B cell (primary cell): ENCODE data around the gene ZSWIM2. TPM values are rescaled to one million over a fixed set of nuclear protein-coding genes. Genes with fewer than 3 reads are reported as not detected.

Experiments
- ATAC-seq: fragments of 200-7000 bp; cut with Tn5 transposase; one replicate; pipeline ENCODE4 v1.10.0; 2021; ENCODE audit warnings: low read depth, mild to moderate bottlenecking, moderate number of reproducible peaks, moderate library complexity
- CTCF ChIA-PET: fragments of 350-600 bp; sonication (Branson Sonifier 250); formaldehyde crosslinking; loops from one replicate; lab custom pipeline; 2021; ENCODE audit warnings: antibody characterized with exemption, inconsistent platforms; lab: Charles Lee
- POLR2A ChIA-PET: fragments of 350-600 bp; sonication (Branson Sonifier 250); formaldehyde crosslinking; loops from one replicate; lab custom pipeline; 2021; ENCODE audit warnings: antibody characterized with exemption; lab: Charles Lee
- DNase-seq: peaks from one replicate; pipeline ENCODE4 v3.0.0; 2013
- H2AFZ ChIP-seq: 2 replicates; pipeline ENCODE4 v1.6.1; 2012; ENCODE audit warnings: mild to moderate bottlenecking, low read depth, low read length; ENCODE audit not compliant: insufficient read depth, poor library complexity, severe bottlenecking
- H3K27ac ChIP-seq, 2 donors: 1 replicate in 1 of 2; 2 replicates in 1 of 2; pipeline ENCODE4 v1.5.1; 2012 to 2013; ENCODE audit warnings: low read length in 2 of 2, mild to moderate bottlenecking in 2 of 2, moderate library complexity in 1 of 2
- H3K27me3 ChIP-seq, 4 experiments: fragments of 200-600 bp in 1 of 4; sonication (generic) in 1 of 4; replicated peaks in 1 of 4; 1 replicate in 2 of 4; 2 replicates in 2 of 4; pipeline versions ENCODE4 v1.6.1 to v1.7.0; 2013 to 2016; ENCODE audit warnings: low read length in 3 of 4, mild to moderate bottlenecking in 2 of 4, mixed read lengths in 1 of 4, moderate library complexity in 1 of 4; ENCODE audit not compliant: insufficient read depth in 4 of 4, control insufficient read depth in 3 of 4; ENCODE audit errors: control extremely low read depth in 1 of 4
- H3K36me3 ChIP-seq, 2 experiments: replicated peaks in 1 of 2; 1 replicate in 1 of 2; 2 replicates in 1 of 2; pipeline versions ENCODE4 v1.6.1 to v1.7.1; 2013; ENCODE audit warnings: low read length in 1 of 2; ENCODE audit not compliant: insufficient read depth in 2 of 2, control insufficient read depth in 1 of 2; ENCODE audit errors: control extremely low read depth in 1 of 2, extremely low read depth in 1 of 2
- H3K4me1 ChIP-seq, 2 donors: fragments of 200-600 bp in 1 of 2; sonication (generic) in 1 of 2; 1 replicate in 1 of 2; 2 replicates in 1 of 2; pipeline versions ENCODE4 v1.5.1 to v1.6.1; 2013 to 2017; ENCODE audit warnings: low read length in 2 of 2; ENCODE audit not compliant: control insufficient read depth in 2 of 2, insufficient read depth in 2 of 2
- H3K4me2 ChIP-seq: replicated peaks from 2 replicates; pipeline ENCODE3; 2012; ENCODE audit warnings: mild to moderate bottlenecking, low read depth, low read length; ENCODE audit not compliant: poor library complexity, severe bottlenecking
- H3K4me3 ChIP-seq, 5 experiments: fragments of 200-600 bp in 1 of 5; sonication (generic) in 1 of 5; 1 replicate in 3 of 5; 2 replicates in 2 of 5; pipeline versions ENCODE4 v1.5.1 to v1.7.0; 2011 to 2016; ENCODE audit warnings: low read length in 4 of 5, mild to moderate bottlenecking in 4 of 5, low read depth in 2 of 5, control low read depth in 1 of 5, moderate library complexity in 1 of 5; ENCODE audit not compliant: insufficient read depth in 1 of 5; ENCODE audit errors: control extremely low read depth in 1 of 5, extremely low read depth in 1 of 5
- H3K79me2 ChIP-seq: fragments of 200-600 bp; sonication (generic); one replicate; pipeline ENCODE4 v1.6.0; 2016; ENCODE audit warnings: low read length; ENCODE audit not compliant: control insufficient read depth, insufficient read depth
- H3K9ac ChIP-seq: fragments of 200-600 bp; sonication (generic); 2 replicates; pipeline ENCODE4 v1.6.1; 2017; ENCODE audit warnings: mild to moderate bottlenecking, low read length, moderate library complexity
- H3K9me3 ChIP-seq, 3 donors: one replicate each; pipeline versions ENCODE4 v1.6.1 to v1.7.1; 2013; ENCODE audit warnings: low read length in 2 of 3; ENCODE audit not compliant: control insufficient read depth in 2 of 3, insufficient read depth in 1 of 3; ENCODE audit errors: control extremely low read depth in 1 of 3
- H4K20me1 ChIP-seq: 2 replicates; pipeline ENCODE4 v1.6.0; 2012; ENCODE audit warnings: mild to moderate bottlenecking, low read length; ENCODE audit not compliant: insufficient read depth, control insufficient read depth, poor library complexity, severe bottlenecking
- H3K27ac Mint-ChIP-seq: one replicate; pipeline ENCODE4 v1.8.0; 2021; ENCODE audit warnings: mixed read lengths
- H3K27me3 Mint-ChIP-seq: one replicate; pipeline ENCODE4 v1.8.0; 2021; ENCODE audit warnings: mixed read lengths
- H3K4me1 Mint-ChIP-seq: one replicate; pipeline ENCODE4 v1.8.0; 2021; ENCODE audit warnings: mixed read lengths
- H3K4me3 Mint-ChIP-seq: one replicate; pipeline ENCODE4 v1.8.0; 2021; ENCODE audit warnings: mixed read lengths
- H3K9me3 Mint-ChIP-seq: one replicate; pipeline ENCODE4 v1.8.0; 2022; ENCODE audit warnings: mixed read lengths; ENCODE audit not compliant: insufficient read depth
- CTCF ChIP-seq: fragments of 200-600 bp; IDR thresholded peaks from one replicate; pipeline ENCODE4 v1.8.0; 2022; ENCODE audit warnings: antibody characterized with exemption, mild to moderate bottlenecking
- EZH2 ChIP-seq: IDR thresholded peaks from 2 replicates; pipeline ENCODE4 v1.6.1; 2012; ENCODE audit warnings: borderline replicate concordance, low read depth, mild to moderate bottlenecking, moderate library complexity, low read length; ENCODE audit not compliant: insufficient read depth, poor library complexity, severe bottlenecking
- WGBS: methylation state at CpG from one replicate; pipeline ENCODE4 v1.1.5; 2013; ENCODE audit warnings: missing lambda C conversion rate; ENCODE audit not compliant: insufficient coverage; 5-methylcytosine and 5-hydroxymethylcytosine counted together
- intact Hi-C: fragments of 100-400 bp; cut with micrococcal nuclease; formaldehyde crosslinking; loops from one replicate; pipeline ENCODE4 v1.10.0; 2022
- polyA plus RNA-seq: library from polyadenylated mRNA; depleted of rRNA; stranded (reverse); fragments of >200 nt; gene quantifications from 2 replicates; pipeline ENCODE4 v1.2.3, GENCODE V29; 2012
- total RNA-seq, 2 donors: library from RNA; stranded (reverse); fragments of 120-200 nt in 1 of 2; gene quantifications; 1 replicate in 1 of 2; 2 replicates in 1 of 2; pipeline versions ENCODE4 v1.2.3 to v1.2.4, GENCODE V29; 2013 to 2022

ZSWIM2 gene
- total and polyA plus RNA-seq, 2 donors (not counting 1 experiment from before 2014, with no cell fraction given), result not detected

DNA sequence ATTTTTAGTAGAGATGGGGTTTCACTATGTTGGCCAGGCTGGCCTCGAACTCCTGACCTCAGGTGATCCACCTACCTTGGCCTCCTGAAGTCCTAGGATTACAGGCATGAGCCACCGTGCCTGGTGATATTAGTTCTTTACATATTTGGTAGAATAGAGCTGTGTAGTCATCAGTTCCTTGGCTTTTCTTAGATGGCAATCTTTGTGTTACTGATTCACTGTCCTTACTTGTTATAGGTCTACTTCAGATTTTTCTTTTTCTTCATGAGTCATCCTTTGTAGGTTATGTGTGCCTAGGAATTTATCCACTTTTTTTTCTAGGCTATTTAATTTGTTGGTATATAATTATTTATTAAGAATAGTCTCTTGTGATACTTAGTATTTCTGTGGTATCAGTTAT, 30.3 kb upstream of the ZSWIM2 start:
- ChIA-PET CTCF (no interaction called here), POLR2A (no interaction called here)
- Histone ChIP-seq H3K9ac (no peak overlapping the region), H3K36me3 (no peaks in the 10 kb centered on the region), H3K9me3 (peaks cover 0 to 3% (median 2%) of the 10 kb centered on the region in 3 donors), H3K4me2 (no peak overlapping the region), H3K27ac (no peak overlapping the region), H4K20me1 (no peaks in the 10 kb centered on the region), H3K27me3 (no peaks in the 10 kb centered on the region), H3K4me3 (no peak overlapping the region), H2AFZ (no peak overlapping the region), H3K4me1 (no peaks in the 10 kb centered on the region), H3K79me2 (no peaks in the 10 kb centered on the region)
- TF ChIP-seq CTCF (no peak), EZH2 (no peak)
- intact Hi-C loops, result no loop called here
- H3K27me3 Mint-ChIP-seq, result no peaks in the 10 kb centered on the region
- no peak overlapping the region for H3K27ac Mint-ChIP-seq
- H3K4me3 Mint-ChIP-seq, result no peak overlapping the region
- peaks cover 5% of the 10 kb centered on the region for H3K9me3 Mint-ChIP-seq
- no peak for ATAC-seq
- no peak for DNase-seq
- no peaks in the 10 kb centered on the region for H3K4me1 Mint-ChIP-seq
- WGBS, result 100% methylated on average over 2 of the region's 2 CpGs

GRCh38 chr2:186874713-186875112, 25.7 kb upstream of the ZSWIM2 start:
- no peak overlapping the region for H3K9ac ChIP-seq
- H3K9me3 ChIP-seq, result peaks cover 0 to 3% (median 0%) of the 10 kb centered on the region in 3 donors
- no peak overlapping the region for H3K4me3 ChIP-seq
- Mint-ChIP-seq H3K4me1 (no peaks in the 10 kb centered on the region), H3K27me3 (no peaks in the 10 kb centered on the region), H3K9me3 (no peaks in the 10 kb centered on the region), H3K27ac (no peak overlapping the region), H3K4me3 (no peak overlapping the region)
- H3K27ac ChIP-seq, result no peak overlapping the region
- H3K79me2 ChIP-seq, result no peaks in the 10 kb centered on the region
- WGBS, result no CpG with 5 or more reads among the region's 4 CpGs
- H3K36me3 ChIP-seq, result no peaks in the 10 kb centered on the region
- CTCF ChIA-PET, result no interaction called here
- H3K27me3 ChIP-seq, result no peaks in the 10 kb centered on the region
- TF ChIP-seq EZH2, result no peak
- no peak for TF ChIP-seq CTCF
- ATAC-seq (no peak), DNase-seq (no peak)
- POLR2A ChIA-PET, result no interaction called here
- no peak overlapping the region for H2AFZ ChIP-seq
- intact Hi-C loops, result no loop called here
- no peaks in the 10 kb centered on the region for H4K20me1 ChIP-seq
- H3K4me1 ChIP-seq, result no peaks in the 10 kb centered on the region
- H3K4me2 ChIP-seq, result no peak overlapping the region
